Measurements from ENCODE around the gene TMEM202. TPM values are rescaled to one million over a fixed set of nuclear protein-coding genes. Genes with fewer than 3 reads are reported as not detected.
"Not testable (repeated sequence)": the region's sequence is repeated elsewhere in the genome, so short reads cannot be mapped to it uniquely, and the experiment has no call there.

Gene TMEM202
- total RNA-seq, 1 donor from 2014 or later = not detected

DNA sequence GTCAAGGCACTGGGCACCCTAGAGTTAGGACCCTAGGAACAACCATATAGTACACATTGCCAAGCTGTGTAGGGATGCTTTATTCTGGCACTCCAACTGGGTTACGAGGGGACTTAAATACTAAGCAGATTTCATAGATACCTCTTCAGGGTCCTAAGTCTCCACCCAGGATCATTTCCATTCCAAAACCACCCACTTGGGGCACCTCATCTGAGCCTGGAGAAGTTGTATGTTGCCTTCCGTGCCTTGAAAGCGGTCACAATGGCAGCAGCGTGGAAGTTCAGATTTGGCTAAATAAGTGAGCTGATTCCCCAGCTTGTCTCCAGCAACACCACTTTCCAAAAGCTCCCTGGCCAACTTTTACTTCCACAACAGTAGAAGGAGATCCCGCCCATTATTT, 4.6 kb downstream of the TMEM202 start:
- intact Hi-C loops (cut with micrococcal nuclease) = no loop called here

DNA sequence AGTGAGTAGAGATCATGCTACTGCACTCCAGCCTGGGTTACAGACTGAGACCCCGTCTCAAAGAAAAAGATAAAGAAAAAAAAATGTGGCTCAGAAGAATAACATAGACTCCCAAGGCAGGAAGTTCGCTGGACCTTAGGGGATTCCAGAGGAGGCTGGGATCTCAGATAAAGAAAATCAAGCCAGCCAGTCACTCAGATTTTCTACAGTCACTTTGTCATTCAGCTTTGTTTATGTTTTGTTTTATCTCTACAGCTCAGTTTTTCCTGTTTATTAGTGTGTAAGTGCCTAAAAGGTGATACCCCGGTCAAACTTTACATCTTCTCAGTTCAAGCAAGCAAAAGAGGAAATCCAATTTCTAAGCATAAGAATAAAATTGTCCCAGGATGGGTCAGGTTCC, 6.3 kb downstream of the TMEM202 start:
- intact Hi-C loops (cut with micrococcal nuclease) = no loop called here

DNA sequence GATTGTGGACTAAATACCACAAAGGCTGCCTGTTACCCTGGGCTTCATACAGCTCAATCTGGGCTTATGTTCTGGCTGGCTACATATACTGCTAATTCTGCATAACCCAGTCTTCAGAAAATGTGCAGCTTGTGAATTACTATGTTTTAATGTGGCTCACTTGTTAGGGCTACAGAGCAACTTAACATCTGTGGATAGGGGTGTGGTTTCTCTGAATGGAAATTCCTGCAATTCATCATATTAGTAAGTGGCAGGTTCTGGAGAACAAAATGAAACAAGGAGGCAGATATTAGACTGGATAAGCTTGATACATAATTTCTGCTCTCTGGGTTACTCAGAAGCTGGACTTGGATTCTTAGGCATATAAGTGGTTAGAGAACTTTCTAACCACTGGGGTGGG, 6.7 kb downstream of the TMEM202 start:
- intact Hi-C loops (cut with micrococcal nuclease) = no loop called here

DNA sequence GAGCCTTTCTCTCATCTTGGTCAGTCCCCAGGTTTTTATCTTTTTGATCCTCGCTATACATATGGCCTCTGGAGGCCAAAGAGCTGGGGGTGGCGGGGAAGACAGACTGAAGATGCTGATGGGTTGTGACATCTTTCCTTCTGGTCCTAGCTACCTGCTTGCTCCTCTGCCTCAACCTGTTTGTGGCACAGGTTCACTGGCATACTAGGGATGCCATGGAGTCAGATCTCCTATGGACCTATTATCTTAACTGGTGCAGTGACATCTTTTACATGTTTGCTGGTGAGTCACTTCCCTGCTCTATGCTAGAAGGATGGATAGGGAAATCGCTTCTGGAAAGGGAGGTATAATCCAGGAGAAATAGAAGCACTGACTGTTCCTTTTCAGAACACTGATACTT, 8.8 kb downstream of the TMEM202 start:
- intact Hi-C loops (cut with micrococcal nuclease) = no loop called here

DNA sequence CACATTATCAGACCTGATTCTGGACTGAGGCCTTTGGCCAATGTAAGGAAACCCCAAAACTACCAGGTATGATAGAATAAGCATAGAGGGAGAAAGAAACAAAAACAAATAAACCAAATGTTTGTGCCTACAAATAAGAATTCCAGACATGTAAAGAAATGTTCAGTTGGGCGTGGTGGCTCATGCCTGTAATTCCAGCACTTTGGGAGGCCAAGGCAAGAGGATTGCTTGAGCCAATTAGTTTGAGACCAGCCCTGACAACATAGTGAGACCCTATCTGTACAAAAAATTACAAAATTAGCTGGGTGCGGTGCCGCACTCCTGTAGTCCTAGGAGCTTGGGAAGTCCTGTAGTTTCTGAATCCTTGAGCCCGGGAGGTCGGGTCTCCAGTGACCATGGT, 13.0 kb downstream of the TMEM202 start:
- intact Hi-C loops (cut with micrococcal nuclease) = no loop called here

DNA sequence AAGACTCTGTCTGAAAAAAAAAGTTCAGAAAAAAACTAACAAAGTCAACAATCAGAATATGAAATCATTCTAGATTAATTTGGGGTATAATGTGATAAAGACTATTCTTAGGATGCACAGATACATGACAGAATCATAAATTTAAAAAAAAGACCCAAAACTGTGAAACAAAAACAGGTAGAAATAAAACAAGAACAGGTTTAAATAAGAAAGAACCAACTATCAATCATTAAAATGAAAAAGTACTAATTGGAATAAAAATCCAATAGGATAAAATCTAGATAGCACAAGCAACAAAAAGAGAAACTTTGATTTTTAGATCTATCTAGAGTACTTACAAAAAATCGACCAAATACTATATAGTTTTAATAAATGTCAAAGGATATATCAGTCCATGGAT, 13.4 kb downstream of the TMEM202 start:
- intact Hi-C loops (cut with micrococcal nuclease) = no loop called here

DNA sequence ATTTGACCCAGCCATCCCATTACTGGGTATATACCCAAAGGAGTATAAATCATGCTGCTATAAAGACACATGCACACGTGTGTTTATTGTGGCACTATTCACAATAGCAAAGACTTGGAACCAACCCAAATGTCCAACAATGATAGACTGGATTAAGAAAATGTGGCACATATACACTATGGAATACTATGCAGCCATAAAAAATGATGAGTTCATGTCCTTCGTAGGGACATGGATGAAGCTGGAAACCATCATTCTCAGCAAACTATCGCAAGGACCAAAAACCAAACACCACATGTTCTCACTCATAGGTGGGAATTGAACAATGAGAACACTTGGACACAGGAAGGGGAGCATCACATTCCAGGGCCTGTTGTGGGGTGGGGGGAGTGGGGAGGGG, 15.2 kb downstream of the TMEM202 start:
- intact Hi-C loops (cut with micrococcal nuclease) = not testable (repeated sequence)

DNA sequence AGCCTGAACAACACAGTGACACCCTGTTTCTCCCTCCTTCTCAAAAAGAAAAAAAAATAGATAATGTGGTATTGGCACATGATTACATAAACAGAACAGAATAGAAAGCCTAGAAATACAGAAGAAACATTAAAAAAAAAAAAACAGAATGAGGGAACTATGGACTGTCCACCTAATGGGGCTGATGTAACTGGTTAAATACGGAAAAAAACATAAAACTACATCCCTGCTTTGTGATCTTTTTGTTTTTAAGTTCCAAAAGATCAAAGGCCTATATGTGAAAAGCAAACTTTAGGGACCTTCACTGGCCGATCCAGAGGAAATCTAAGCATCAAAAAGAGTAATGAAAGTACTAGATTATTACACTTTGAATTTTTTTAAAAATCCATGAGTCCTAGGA, 17.2 kb downstream of the TMEM202 start:
- intact Hi-C loops (cut with micrococcal nuclease) = no loop called here

DNA sequence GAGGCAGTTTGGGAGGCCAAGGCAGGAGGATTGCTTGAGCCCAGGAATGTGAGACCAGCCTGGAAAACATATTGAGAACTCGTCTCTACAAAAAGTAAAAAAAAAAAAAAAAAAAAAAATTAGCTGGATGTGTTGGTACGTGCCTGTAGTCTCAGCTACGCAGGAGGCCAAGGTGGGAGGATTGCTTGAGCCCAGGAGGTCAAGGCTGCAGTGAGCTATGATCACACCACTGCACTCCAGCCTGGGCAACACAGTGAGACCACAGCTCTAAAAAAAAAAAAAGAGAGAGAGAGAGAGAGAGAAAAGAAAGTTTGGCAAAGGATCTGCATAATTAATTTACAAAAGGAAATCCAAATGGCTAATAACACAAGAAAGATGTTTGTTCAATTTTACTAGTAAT, 21.7 kb downstream of the TMEM202 start:
- intact Hi-C loops (cut with micrococcal nuclease) = not testable (repeated sequence)

DNA sequence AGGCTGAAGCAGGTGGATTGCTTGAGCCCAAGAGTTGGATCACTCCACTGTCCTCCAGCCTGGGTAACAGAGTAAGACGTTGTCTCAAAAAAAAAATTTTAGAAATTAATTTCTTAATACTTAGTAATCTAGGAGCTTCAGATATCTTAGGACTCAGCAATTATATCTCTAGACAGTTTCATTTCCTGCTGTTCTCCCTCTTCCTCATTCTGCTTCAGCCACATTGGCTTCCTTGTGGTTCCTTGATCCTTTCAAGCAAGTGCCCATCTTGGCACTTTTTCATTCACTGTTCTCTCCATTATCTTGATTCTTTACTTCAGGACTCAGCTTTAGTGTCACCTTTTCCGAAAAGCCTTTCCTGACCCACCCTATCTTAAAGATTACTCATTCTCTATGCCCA, 22.5 kb downstream of the TMEM202 start:
- intact Hi-C loops (cut with micrococcal nuclease) = no loop called here

DNA sequence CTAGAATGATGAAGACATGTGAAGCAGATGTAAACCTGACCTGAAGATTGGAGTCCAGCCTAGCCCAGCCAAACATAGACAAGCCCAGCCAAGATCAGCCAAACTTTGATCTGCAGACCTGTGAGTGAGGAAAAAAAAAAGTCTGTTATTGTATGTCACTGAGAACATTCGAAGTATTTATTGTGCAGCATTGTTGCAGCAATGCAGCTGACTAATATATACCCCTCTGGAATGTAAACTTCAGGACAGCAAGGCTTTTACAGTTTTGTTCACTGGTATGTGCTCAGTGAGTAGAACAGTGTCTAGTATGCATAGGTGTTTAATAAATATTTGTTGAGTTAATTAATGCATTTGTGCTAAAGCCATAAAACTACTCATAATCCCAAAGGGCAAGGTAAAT, 23.4 kb downstream of the TMEM202 start:
- intact Hi-C loops (cut with micrococcal nuclease) = no loop called here

DNA sequence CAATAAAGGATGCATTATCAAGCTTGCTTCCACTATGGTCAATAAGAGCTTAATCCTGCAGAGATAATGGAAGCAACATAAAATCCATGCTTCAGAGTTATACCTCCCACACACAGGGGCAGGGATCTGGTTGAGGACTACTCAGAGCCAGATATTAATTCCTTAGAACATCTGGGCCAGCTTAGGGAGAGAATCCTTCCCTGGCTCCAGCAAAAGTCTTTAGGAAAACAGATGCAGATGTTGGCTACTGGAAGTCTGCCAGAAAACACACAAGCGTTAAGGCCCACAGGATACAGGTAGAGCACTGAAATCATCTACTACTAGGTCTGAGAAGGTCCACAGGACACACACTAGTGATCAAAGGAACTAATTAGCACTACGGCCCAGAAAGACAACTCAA, 25.2 kb downstream of the TMEM202 start:
- intact Hi-C loops (cut with micrococcal nuclease) = no loop called here

DNA sequence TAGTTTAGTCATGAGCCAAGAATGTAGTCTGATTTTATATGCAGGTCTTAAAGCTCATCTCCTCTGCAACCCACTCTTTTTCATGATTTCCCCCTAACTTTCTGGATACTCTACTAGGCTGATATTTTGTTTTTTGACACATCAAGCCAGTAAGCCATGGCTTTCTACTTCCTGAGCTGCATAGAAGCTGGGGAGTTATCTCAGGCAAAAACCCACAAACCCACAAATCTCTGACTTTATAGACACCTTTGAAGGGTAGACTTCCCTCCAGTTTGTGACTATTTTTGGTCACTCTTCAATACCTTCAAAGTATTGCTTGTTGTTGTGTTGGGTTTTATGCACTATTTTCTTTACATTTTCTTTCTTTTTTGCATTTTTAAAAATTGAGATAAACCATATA, 28.6 kb downstream of the TMEM202 start:
- intact Hi-C loops (cut with micrococcal nuclease) = no loop called here

DNA sequence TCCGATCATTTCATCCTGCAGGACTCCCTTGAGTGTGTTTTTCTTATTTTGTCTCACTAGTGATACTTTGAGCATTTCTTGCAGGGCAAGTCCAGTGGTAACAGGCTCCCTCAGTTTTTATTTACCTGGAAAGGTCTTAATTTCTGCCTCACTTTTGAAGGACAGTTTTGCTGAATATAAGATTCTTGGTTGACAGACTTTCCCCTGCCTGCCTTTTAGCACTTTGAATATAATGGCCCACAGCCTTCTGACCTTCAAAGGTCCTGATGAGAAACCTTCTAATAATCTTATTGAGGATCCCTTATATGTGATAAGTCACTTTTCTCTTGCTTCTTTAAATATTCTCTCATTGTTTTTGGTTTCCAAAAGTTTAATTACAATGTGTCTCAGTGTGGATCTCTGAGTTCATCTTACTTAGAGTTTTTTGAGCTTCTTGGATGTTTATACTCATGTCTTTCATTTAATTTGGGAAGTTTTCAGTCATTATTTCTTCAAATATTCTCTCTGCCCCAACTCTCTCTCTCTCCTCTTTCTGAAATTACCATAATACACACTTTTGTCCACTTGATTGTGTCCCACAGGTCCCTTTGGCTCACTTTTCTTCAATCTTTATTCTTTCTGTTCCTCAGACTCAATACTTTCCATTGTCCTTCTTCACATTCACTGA, 39.7 kb downstream of the TMEM202 start:
- intact Hi-C loops (cut with micrococcal nuclease) = no loop called here

DNA sequence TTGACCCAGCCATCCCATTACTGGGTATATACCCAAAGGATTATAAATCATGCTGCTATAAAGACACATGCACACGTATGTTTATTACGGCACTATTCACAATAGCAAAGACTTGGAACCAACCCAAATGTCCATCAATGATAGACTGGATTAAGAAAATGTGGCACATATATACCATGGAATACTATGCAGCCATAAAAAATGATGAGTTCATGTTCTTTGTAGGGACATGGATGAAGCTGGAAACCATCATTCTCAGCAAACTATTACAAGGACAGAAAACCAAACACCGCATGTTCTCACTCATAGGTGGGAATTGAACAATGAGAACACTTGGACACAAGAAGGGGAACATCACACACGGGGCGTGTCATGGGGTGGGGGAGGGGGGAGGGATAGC, 44.7 kb downstream of the TMEM202 start:
- intact Hi-C loops (cut with micrococcal nuclease) = not testable (repeated sequence)

DNA sequence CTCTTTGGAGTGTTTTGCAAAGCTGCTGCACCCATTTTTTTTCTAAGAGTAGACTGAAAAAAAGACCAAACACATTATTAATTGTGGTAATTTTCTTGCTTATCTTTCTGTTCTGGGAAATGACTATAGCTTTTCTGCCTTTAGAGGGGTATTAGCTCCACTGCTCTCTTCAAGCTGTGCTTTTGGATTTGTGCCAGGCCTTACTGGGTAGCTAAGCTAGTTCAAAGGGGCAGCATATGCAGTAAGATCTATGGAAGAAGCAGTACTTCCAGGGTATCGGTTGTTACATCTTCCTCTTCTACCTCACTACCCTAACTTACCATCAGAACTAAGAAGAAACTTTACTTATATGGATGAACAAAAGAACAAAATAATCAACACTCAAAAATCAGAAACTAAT, 47.3 kb downstream of the TMEM202 start:
- intact Hi-C loops (cut with micrococcal nuclease) = no loop called here

DNA sequence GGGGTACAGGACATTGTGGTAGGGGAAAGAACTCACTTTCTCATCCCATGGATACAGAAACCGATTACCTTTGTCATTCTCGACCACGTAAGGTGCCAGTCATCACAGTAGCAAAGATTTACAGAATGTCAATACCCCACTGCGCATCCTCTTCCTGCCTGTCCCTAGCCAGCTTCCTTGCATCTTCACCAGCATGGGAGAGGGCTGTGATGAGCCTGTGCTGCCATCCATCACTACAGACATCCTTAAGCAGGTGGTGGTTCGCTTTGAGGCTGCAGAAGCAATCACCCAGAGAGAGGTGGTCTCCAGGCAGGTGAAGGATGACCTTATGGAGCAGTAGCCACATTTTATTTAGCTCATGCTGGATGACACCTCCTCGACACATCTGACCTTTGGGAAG, 52.7 kb downstream of the TMEM202 start:
- intact Hi-C loops (cut with micrococcal nuclease) = no loop called here

DNA sequence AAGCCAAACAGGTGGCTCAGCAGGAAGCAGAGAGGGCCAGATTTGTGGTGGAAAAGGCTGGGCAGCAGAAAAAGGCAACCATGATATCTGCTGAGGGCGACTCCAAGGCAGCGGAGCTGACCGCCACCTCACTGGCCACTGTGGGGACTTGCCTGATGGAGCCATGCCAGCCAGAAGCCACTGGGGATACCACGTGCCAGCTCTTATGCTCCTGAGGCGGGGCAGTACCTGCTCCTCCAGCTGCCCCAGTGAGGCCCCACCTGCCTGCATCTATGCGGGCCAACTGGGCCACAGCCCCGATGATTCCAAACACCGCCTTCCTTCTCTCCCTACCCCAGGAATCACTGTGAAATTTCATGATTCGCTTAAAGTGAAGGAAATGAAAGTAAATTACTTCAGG, 53.1 kb downstream of the TMEM202 start:
- intact Hi-C loops (cut with micrococcal nuclease) = no loop called here

DNA sequence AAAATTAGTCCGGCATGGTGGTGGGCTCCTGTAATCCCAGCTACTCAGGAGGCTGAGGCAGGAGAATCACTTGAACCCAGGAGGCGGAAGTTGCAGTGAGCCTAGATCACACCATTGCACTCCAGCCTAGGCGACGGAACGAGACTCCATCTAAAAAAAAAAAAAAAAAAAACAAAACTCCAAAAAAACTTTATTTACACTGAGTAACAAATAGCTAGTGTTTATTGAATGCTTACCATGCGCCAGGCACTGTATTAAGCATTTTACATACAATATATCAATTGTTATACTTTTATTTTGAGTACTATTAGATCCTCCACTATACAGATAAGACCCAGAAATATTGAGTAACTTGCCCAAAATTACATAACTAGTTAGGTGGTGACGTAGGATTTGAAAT, 58.6 kb downstream of the TMEM202 start:
- intact Hi-C loops (cut with micrococcal nuclease) = no loop called here

Other genes with a start within 250 kb of the TMEM202 start
- gene GRAMD2A, start 200.5 kb upstream of the TMEM202 start, total RNA-seq = 0.09 TPM in 1 of 2 replicates, not detected in the other
- 1,255 and 1,264 TPM in 2 replicates for gene PKM, start 167.1 kb upstream of the TMEM202 start, total RNA-seq
- gene PARP6, start 125.8 kb upstream of the TMEM202 start, total RNA-seq = 55.7 and 65.5 TPM in 2 replicates
- gene CELF6, start 78.1 kb upstream of the TMEM202 start, total RNA-seq = 0.68 and 0.91 TPM in 2 replicates
- 76.8 and 83.1 TPM in 2 replicates for gene HEXA, start 22.3 kb upstream of the TMEM202 start, total RNA-seq
- gene ARIH1, start 76.0 kb downstream of the TMEM202 start, total RNA-seq = 112 and 126 TPM in 2 replicates